ENCODE data around the gene USP16.

USP16 gene

GRCh38 chr21:29078869-29079767, 54.6 kb downstream of the USP16 start:
- no peaks in the 10 kb centered on the region for H3K27me3 Mint-ChIP-seq (ENCODE audit: low read depth)
- H3K9me3 Mint-ChIP-seq: no peaks in the 10 kb centered on the region
- no peak for TF ChIP-seq CTCF (IDR thresholded peaks at IDR 0.05; ENCODE audit: unreplicated experiment in 3 of 3)
- no peaks in the 10 kb centered on the region for H3K36me3 Mint-ChIP-seq (ENCODE audit: low read depth)
- H3K4me3 Mint-ChIP-seq: no peak overlapping the region
- no peaks in the 10 kb centered on the region for H3K4me1 Mint-ChIP-seq
- H3K27ac Mint-ChIP-seq: no peak overlapping the region

- no peak for TF ChIP-seq CTCF (IDR thresholded peaks at IDR 0.05; ENCODE audit: unreplicated experiment in 3 of 3)
- Mint-ChIP-seq H3K36me3 (ENCODE audit: low read depth) (no peaks in the 10 kb centered on the region), H3K9me3 (no peaks in the 10 kb centered on the region), H3K27me3 (ENCODE audit: low read depth) (no peaks in the 10 kb centered on the region), H3K4me1 (no peaks in the 10 kb centered on the region), H3K4me3 (no peak overlapping the region), H3K27ac (peak overlapping the region in 1 of 3 experiments; percentile 18)
Observed at GRCh38 chr21:29080454-29080941, 56.0 kb downstream of the USP16 start.

- Mint-ChIP-seq H3K36me3 (ENCODE audit: low read depth) (no peaks in the 10 kb centered on the region), H3K4me1 (peaks cover 8% of the 10 kb centered on the region), H3K27me3 (ENCODE audit: low read depth) (no peaks in the 10 kb centered on the region), H3K4me3 (no peak overlapping the region), H3K9me3 (no peaks in the 10 kb centered on the region), H3K27ac (no peak overlapping the region)
- TF ChIP-seq CTCF (IDR thresholded peaks at IDR 0.05; ENCODE audit: unreplicated experiment in 3 of 3): no peak
Observed at GRCh38 chr21:29082046-29082815, 57.8 kb downstream of the USP16 start.

- no peak for TF ChIP-seq CTCF (IDR thresholded peaks at IDR 0.05; ENCODE audit: unreplicated experiment in 3 of 3)
- Mint-ChIP-seq H3K27me3 (ENCODE audit: low read depth) (no peaks in the 10 kb centered on the region), H3K36me3 (ENCODE audit: low read depth) (no peaks in the 10 kb centered on the region), H3K9me3 (no peaks in the 10 kb centered on the region), H3K4me1 (peaks cover 8% of the 10 kb centered on the region), H3K4me3 (no peak overlapping the region), H3K27ac (no peak overlapping the region)
Observed at GRCh38 chr21:29083306-29083705, 58.8 kb downstream of the USP16 start.

- Mint-ChIP-seq H3K27ac (no peak overlapping the region), H3K36me3 (ENCODE audit: low read depth) (no peaks in the 10 kb centered on the region), H3K27me3 (ENCODE audit: low read depth) (no peaks in the 10 kb centered on the region), H3K4me1 (peaks cover 8% of the 10 kb centered on the region), H3K4me3 (no peak overlapping the region), H3K9me3 (no peaks in the 10 kb centered on the region)
- TF ChIP-seq CTCF (IDR thresholded peaks at IDR 0.05; ENCODE audit: unreplicated experiment in 3 of 3): no peak
Observed at GRCh38 chr21:29084372-29084771, 59.9 kb downstream of the USP16 start.

Data from nephron (organoid).